ENCODE measurements around the gene OSTN. TPM values are rescaled to one million over a fixed set of nuclear protein-coding genes. Genes with fewer than 3 reads are reported as not detected.

Gene OSTN
- total RNA-seq, 1 donor from 2014 or later, result not detected

Other genes starting within 250 kb of the OSTN start
- gene CCDC50, start 130.2 kb downstream of the OSTN start, total RNA-seq, result 34.1 and 34.6 TPM in 2 replicates
- not detected in 2 replicates for gene UTS2B, start 131.3 kb downstream of the OSTN start, total RNA-seq